HG03342 (cell line): ENCODE data around the gene JAZF1.

Experiments used
- ATAC-seq: cut with Tn5 transposase; IDR thresholded peaks from one replicate; pipeline ENCODE4 v1.9.1; 2021; ENCODE audit warnings: mild to moderate bottlenecking, moderate library complexity; ENCODE audit not compliant: unreplicated experiment

The JAZF1 gene

DNA sequence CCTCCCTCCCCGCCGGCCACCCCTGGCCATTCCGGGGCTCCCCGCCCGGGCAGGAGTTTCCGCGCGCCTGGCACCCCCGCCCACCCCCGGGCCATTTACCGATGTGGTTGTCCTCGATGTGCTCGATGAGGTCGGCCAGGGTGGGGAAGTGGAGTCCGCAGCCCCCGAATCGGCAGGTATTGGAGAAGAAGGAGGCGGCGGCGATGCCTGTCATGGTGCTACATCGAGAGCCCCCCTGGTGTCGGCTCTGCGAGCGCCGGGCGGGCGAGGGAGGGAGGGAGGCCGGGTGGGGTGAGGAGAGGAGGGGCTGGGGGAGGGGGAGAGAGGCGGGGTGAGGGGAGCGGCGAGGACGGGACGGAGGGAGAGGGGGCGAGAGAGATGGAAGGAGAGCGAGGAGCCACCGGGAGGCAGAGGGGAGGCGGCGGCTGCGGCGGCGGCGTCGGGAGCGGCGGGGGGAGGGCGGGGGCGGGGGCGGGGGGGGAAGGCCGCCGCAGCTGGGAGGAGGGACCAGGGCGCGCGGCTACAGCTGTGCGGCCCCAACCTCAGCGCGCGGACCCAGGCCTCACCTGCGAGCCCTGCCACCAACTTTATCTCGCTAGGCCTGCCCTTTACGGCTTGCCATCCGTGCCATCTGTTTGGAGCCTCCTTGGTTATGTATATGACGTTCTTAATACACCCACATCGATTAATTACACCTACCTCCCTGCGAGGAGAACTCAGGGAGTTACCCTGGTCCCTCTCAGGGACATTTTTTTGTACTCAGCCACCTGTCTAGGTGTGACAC is at the start of gene JAZF1:
Gene JAZF1, minus strand, starts transcription at position 432 of the 784 bp plus-strand sequence.
- no peak for ATAC-seq

GRCh38 chr7:28230261-28230660 is 49.7 kb upstream of the JAZF1 start:
- ATAC-seq, result no peak

- ATAC-seq, result no peak
These were observed 47.8 kb upstream of the JAZF1 start for GRCh38 chr7:28228396-28228795.

DNA sequence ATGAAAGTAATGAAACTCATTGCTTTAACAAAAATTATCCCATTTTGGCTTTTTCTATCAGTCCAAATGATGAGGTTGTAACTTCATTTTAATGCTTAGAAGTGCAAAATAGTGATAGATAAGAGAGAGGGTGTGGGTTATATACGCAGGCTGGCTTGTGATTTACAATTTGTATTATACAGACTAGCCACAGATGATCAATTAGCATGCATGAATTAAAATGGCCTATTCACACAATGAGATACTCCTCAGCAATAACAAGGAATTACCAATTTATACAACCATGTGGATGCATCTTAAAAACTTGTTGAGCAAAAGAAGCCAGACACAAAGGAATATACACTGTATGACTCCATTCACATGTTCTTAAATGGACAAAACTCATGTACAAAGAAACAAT is 45.4 kb upstream of the JAZF1 start:
- ATAC-seq, result no peak

- ATAC-seq, result no peak
These were observed 45.0 kb upstream of the JAZF1 start for GRCh38 chr7:28225576-28225975.

- ATAC-seq, result no peak
These were observed 44.1 kb upstream of the JAZF1 start for GRCh38 chr7:28224675-28225074.

DNA sequence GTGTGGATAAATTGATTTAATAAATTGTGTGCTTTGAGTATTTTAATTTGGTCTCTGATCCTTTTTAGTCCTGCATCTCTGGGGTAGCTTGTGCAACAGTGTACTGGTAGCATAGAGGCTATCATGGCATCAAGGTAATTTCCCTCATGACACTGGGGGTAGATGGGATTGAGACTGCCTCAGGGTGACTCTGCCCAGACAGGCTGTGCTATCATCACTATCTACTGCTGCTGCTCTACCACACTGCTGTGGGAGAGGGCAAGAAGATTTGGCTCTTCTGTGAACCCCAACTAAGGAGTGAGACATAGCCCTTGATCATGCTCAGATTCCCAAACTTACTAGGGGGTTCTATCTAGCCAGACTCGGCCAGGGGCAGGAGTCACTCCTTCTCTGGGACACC is 43.6 kb upstream of the JAZF1 start:
- ATAC-seq, result no peak

GRCh38 chr7:28222636-28223035 is 42.0 kb upstream of the JAZF1 start:
- ATAC-seq, result no peak

GRCh38 chr7:28219793-28220192 is 39.2 kb upstream of the JAZF1 start:
- ATAC-seq, result no peak

DNA sequence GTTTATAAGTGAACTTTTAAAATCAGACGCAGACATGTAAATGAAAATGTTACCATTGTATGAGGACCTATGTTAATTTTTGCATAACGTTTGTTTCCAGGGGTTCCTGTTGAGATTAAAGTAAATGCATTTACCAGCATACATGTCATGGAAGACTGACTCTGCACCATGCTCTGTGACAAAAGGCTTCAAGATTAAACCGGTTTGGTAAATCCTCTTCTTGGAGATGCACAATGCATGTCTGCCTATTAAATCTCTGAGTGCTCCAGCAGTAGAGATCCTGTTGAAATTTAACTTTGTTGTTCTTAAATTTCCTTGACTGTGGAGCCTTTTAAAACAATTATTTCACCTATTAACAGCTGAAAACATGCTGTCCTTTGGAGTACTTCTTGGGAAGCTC is 36.5 kb upstream of the JAZF1 start:
- no peak for ATAC-seq

DNA sequence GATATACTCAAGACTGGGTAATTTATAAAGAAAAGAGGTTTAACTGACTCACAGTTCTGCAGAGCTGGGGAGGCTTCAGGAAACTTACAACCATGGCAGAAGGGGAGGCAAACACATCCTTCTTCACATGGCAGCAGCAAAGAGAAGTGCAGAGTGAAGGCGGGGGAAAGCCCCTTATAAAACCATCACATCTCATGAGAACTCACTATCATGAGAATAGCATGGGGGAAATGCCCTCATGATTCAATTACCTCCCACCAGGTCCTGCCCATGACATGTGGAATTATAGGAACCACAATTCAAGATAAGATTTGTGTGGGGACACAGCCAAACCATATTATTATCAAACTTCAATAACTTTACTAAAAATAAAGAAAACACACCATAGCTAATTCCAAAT is 30.4 kb upstream of the JAZF1 start:
- ATAC-seq, result no peak

DNA sequence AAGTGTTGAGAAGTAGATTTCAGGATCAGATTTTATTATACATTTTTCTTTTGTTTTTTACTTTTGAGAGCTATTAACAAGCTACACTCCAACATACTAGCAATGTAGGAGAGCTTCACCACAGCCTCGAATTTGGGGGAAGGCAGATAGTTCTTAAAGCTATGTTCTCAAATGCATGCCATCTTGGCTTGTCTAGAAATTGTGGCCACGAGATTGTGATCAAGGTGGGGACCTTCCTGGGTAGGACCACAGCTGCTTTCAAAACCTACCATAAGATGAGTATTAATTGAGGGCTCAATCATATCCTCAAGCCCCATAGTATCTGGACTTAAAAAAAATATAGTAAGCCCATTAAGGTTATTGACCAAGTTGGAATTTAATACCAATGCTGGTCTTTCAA is 27.9 kb upstream of the JAZF1 start:
- no peak for ATAC-seq

GRCh38 chr7:28207486-28208158 is 27.0 kb upstream of the JAZF1 start:
- ATAC-seq, result no peak

- ATAC-seq, result no peak
These were observed 24.9 kb upstream of the JAZF1 start for GRCh38 chr7:28205506-28205905.

- ATAC-seq, result no peak
These were observed 23.1 kb upstream of the JAZF1 start for GRCh38 chr7:28203508-28204240.

- no peak for ATAC-seq
These were observed 21.6 kb upstream of the JAZF1 start for GRCh38 chr7:28202222-28202621.

- no peak for ATAC-seq
These were observed 20.5 kb upstream of the JAZF1 start for GRCh38 chr7:28201131-28201530.

DNA sequence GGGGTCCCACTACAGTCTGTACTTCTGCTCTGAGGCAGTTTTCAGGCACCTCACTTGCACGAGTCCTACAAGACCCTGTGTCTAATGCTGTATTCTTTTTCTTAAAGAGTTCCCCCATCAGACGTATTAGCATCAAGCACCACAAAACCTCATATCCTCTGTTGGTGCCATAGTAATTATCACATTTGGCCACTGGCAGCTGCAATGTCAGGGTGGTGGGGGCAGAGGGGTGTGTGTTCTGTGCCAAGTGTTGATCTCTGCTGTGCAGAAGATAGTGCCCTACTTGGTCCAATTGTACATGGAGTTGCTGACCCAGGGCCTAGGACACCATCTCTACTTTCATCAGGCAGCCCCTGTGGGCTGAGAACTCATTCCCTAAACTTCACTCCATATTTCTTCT is 20.0 kb upstream of the JAZF1 start:
- ATAC-seq, result no peak

GRCh38 chr7:28199021-28199510 is 18.5 kb upstream of the JAZF1 start:
- ATAC-seq, result no peak

GRCh38 chr7:28195910-28196620 is 15.5 kb upstream of the JAZF1 start:
- no peak for ATAC-seq
